IMR-90 (cell line): ENCODE data around the gene GUCY2C. TPM values are rescaled to one million over a fixed set of nuclear protein-coding genes. Genes with fewer than 3 reads are reported as not detected.

ENCODE experiments used
- ATAC-seq: fragments of 200-7000 bp; cut with Tn5 transposase; 2 replicates; pipeline ENCODE4 v1.9.1; 2020; ENCODE audit warnings: low read depth, mild to moderate bottlenecking, moderate library complexity
- BruUV-seq: library from RNA; stranded (reverse); fragments of 400-500 nt; replicated peaks from 2 replicates; lab custom pipeline; 2021; lab: Mats Ljungman, UMichigan
- CTCF ChIA-PET: fragments of 300-600 bp; formaldehyde crosslinking; extraction: SDS; loops from one replicate; lab custom pipeline; 2021; ENCODE audit warnings: antibody characterized with exemption; lab: Yijun Ruan, JAX
- POLR2A ChIA-PET: fragments of 300-600 bp; sonication (Branson Sonifier 250); formaldehyde crosslinking; loops from one replicate; lab custom pipeline; 2022; ENCODE audit warnings: antibody characterized with exemption; ENCODE audit not compliant: unreplicated experiment; lab: Charles Lee
- DNase-seq: peaks from one replicate; pipeline ENCODE4 v3.0.0; 2013
- H2AFZ ChIP-seq: replicated peaks from 2 replicates; pipeline ENCODE3; 2013; ENCODE audit warnings: low read length, mild to moderate bottlenecking; ENCODE audit not compliant: poor library complexity
- H2AK5ac ChIP-seq: 2 replicates; pipeline ENCODE4 v1.6.1; 2013; ENCODE audit warnings: low read depth, low read length, inconsistent platforms
- H2AK9ac ChIP-seq: replicated peaks from 2 replicates; pipeline ENCODE3; 2013; ENCODE audit warnings: mild to moderate bottlenecking, low read depth, low read length, moderate library complexity; ENCODE audit not compliant: poor library complexity
- H2BK120ac ChIP-seq: 2 replicates; pipeline ENCODE4 v1.6.1; 2013; ENCODE audit warnings: low read depth, low read length, inconsistent platforms
- H2BK15ac ChIP-seq: 3 replicates; pipeline ENCODE4 v1.6.1; 2013; ENCODE audit warnings: low read depth, low read length, inconsistent platforms
- H2BK20ac ChIP-seq: 2 replicates; pipeline ENCODE4 v1.6.1; 2013; ENCODE audit warnings: low read depth, mild to moderate bottlenecking, inconsistent platforms, low read length, moderate library complexity
- H2BK5ac ChIP-seq: 2 replicates; pipeline ENCODE4 v1.6.1; 2013; ENCODE audit warnings: mild to moderate bottlenecking, low read depth, low read length, inconsistent platforms; ENCODE audit not compliant: poor library complexity, severe bottlenecking
- H3K14ac ChIP-seq: replicated peaks from 2 replicates; pipeline ENCODE4 v1.6.1; 2013; ENCODE audit warnings: low read depth, low read length, inconsistent platforms
- H3K18ac ChIP-seq: 2 replicates; pipeline ENCODE4 v1.6.1; 2013; ENCODE audit warnings: low read depth, low read length, control low read depth
- H3K23ac ChIP-seq: 2 replicates; pipeline ENCODE4 v1.6.1; 2013; ENCODE audit warnings: low read depth, low read length, inconsistent platforms
- H3K27ac ChIP-seq: 2 replicates; pipeline ENCODE4 v1.5.1; 2013; ENCODE audit warnings: mild to moderate bottlenecking, control low read depth, low read length; ENCODE audit not compliant: insufficient read depth
- H3K27me3 ChIP-seq: 2 replicates; pipeline ENCODE4 v1.6.1; 2013; ENCODE audit warnings: low read length; ENCODE audit not compliant: control insufficient read depth, insufficient read depth
- H3K36me3 ChIP-seq: 2 replicates; pipeline ENCODE4 v1.6.1; 2013; ENCODE audit warnings: low read length, mixed read lengths; ENCODE audit not compliant: control insufficient read depth, insufficient read depth
- H3K4ac ChIP-seq: 2 replicates; pipeline ENCODE4 v1.6.1; 2013; ENCODE audit warnings: low read depth, low read length, inconsistent platforms
- H3K4me1 ChIP-seq: 2 replicates; pipeline ENCODE4 v1.6.1; 2013; ENCODE audit warnings: low read length, mixed read lengths; ENCODE audit not compliant: control insufficient read depth, insufficient read depth
- H3K4me2 ChIP-seq: 2 replicates; pipeline ENCODE4 v1.6.1; 2013; ENCODE audit warnings: low read depth, mild to moderate bottlenecking, control low read depth, low read length, moderate library complexity
- H3K4me3 ChIP-seq: 2 replicates; pipeline ENCODE4 v1.5.1; 2013; ENCODE audit warnings: low read depth, mild to moderate bottlenecking, control low read depth, low read length, moderate library complexity; ENCODE audit not compliant: insufficient read depth
- H3K56ac ChIP-seq: 2 replicates; pipeline ENCODE4 v1.6.1; 2013; ENCODE audit warnings: low read length, inconsistent platforms; ENCODE audit not compliant: insufficient read depth; ENCODE audit errors: extremely low read depth
- H3K79me1 ChIP-seq, 2 experiments: 2 replicates each; pipeline ENCODE4 v1.6.1; 2013; ENCODE audit warnings: low read length in 2 of 2, inconsistent platforms in 1 of 2, low read depth in 1 of 2
- H3K9ac ChIP-seq: 2 replicates; pipeline ENCODE4 v1.6.1; 2013; ENCODE audit warnings: low read depth, low read length, control low read depth
- H3K9me1 ChIP-seq: 2 replicates; pipeline ENCODE4 v1.6.1; 2013; ENCODE audit warnings: low read length, inconsistent platforms; ENCODE audit not compliant: insufficient read depth
- H3K9me3 ChIP-seq: 2 replicates; pipeline ENCODE4 v1.6.1; 2013; ENCODE audit warnings: low read length; ENCODE audit not compliant: control insufficient read depth, insufficient read depth
- H4K20me1 ChIP-seq: 2 replicates; pipeline ENCODE4 v1.6.1; 2013; ENCODE audit warnings: low read length, inconsistent platforms; ENCODE audit not compliant: insufficient read depth
- H4K5ac ChIP-seq: 2 replicates; pipeline ENCODE4 v1.6.1; 2013; ENCODE audit warnings: mild to moderate bottlenecking, low read depth, low read length, control low read depth
- H4K8ac ChIP-seq, 2 experiments: 2 replicates each; pipeline ENCODE4 v1.6.1; 2013; ENCODE audit warnings: low read depth in 2 of 2, low read length in 2 of 2, control low read depth in 1 of 2, inconsistent platforms in 1 of 2
- H4K91ac ChIP-seq: 2 replicates; pipeline ENCODE4 v1.6.1; 2013; ENCODE audit warnings: low read depth, low read length, inconsistent platforms; ENCODE audit not compliant: insufficient read depth
- FOS ChIP-seq: fragments of 150-350 bp; IDR thresholded peaks from 2 replicates; pipeline ENCODE4 v1.6.1; 2016; ENCODE audit warnings: low read depth, low read length
- SMC3 ChIP-seq: fragments of 150-350 bp; IDR thresholded peaks from 2 replicates; pipeline ENCODE4 v1.6.1; 2016; ENCODE audit warnings: low read depth, mild to moderate bottlenecking, antibody characterized with exemption, low read length, moderate library complexity
- WGBS, 2 experiments: methylation state at CpG; one replicate each; pipeline versions ENCODE4 v1.1.5 to v1.1.7; 2013; ENCODE audit warnings: missing lambda C conversion rate in 2 of 2; ENCODE audit not compliant: insufficient read length in 1 of 2; ENCODE audit errors: extremely low coverage in 2 of 2; 5-methylcytosine and 5-hydroxymethylcytosine counted together
- dilution Hi-C: fragments of 300-500 bp; cut with HindIII; formaldehyde crosslinking; loops from one replicate; pipeline ENCODE4 v1.14.3; 2018; ENCODE audit warnings: low sequenced_read_pairs; ENCODE audit not compliant: unreplicated experiment
- in situ Hi-C: fragments of 300-500 bp; cut with MboI; formaldehyde crosslinking; loops from 3 replicates; pipeline ENCODE4 v1.14.3; 2019; ENCODE audit warnings: low sequenced_read_pairs, inconsistent platforms, mixed read lengths
- intact Hi-C: fragments of 100-400 bp; cut with micrococcal nuclease; formaldehyde crosslinking; loops from 2 replicates; pipeline ENCODE4 v1.10.0; 2022
- polyA plus RNA-seq, 3 experiments: library from polyadenylated mRNA; depleted of rRNA; stranded (reverse); fragments of >200 nt; gene quantifications; 2 replicates each; pipeline ENCODE4 v1.2.3, GENCODE V29; 2012; ENCODE audit warnings: low replicate concordance in 1 of 3
- total RNA-seq: library from RNA; depleted of rRNA; stranded (reverse); fragments of >200 nt; gene quantifications from 2 replicates; pipeline ENCODE4 v1.2.3, GENCODE V29; 2012

The GUCY2C gene
- total and polyA plus RNA-seq, 2 of the 4 experiments (the other 2 are of a cell fraction), result not detected

DNA sequence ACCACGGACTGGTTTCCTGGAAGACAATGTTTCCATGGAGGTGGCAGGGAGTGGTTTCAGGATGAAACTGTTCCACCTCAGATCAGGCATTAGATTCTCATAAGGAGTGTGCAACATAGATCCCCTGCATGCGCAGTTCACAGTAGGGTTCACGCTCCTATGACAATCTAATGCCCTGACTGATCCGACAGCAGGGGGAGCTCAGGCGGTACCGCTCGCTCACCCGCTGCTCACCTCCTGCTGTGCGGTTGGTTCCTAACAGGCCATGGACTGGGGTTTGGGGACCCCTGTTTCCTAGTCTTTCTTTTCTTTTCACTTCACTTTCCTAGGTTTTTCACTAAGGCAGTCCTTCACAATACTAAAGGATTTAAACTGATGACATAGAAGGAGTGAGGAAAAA lies 39.6 kb downstream of the GUCY2C start:
- Histone ChIP-seq H4K5ac (no peak overlapping the region), H3K36me3 (no peaks in the 10 kb centered on the region), H2AK5ac (no peak overlapping the region), H2BK20ac (no peak overlapping the region), H3K9me3 (no peaks in the 10 kb centered on the region), H3K56ac (no peak overlapping the region), H4K8ac (no peak overlapping the region), H3K23ac (no peak overlapping the region), H4K20me1 (no peaks in the 10 kb centered on the region), H3K18ac (no peak overlapping the region), H4K91ac (no peak overlapping the region), H3K4me3 (no peak overlapping the region), H3K9me1 (no peaks in the 10 kb centered on the region), H2AFZ (no peak overlapping the region), H2AK9ac (no peak overlapping the region), H2BK5ac (no peak overlapping the region), H2BK120ac (no peak overlapping the region), H3K4ac (no peak overlapping the region), H3K4me1 (no peaks in the 10 kb centered on the region), H3K27me3 (no peaks in the 10 kb centered on the region), H3K14ac (no peak overlapping the region), H3K79me1 (no peaks in the 10 kb centered on the region), H3K9ac (no peak overlapping the region), H3K27ac (no peak overlapping the region), H3K4me2 (no peak overlapping the region), H2BK15ac (no peak overlapping the region)
- ATAC-seq, result no peak
- CTCF ChIA-PET, result interaction anchor here (0.5 kb wide), 1 partner anchor 12 kb away, joined by 4 read pairs; no protein-coding TSS in a partner anchor
- dilution Hi-C loops, result no loop called here
- POLR2A ChIA-PET, result no interaction called here
- intact Hi-C loops, result no loop called here
- 100% methylated on average over 2 of the region's 9 CpGs; no CpG with 5 or more reads in 1 of the 2 experiments for WGBS, 2 experiments
- in situ Hi-C loops, result no loop called here
- no peak for TF ChIP-seq FOS
- no peak for TF ChIP-seq SMC3
- BruUV-seq, result no TSS peak
- DNase-seq, result no peak
